ENCODE data around the gene RPS16. TPM values are rescaled to one million over a fixed set of nuclear protein-coding genes. Genes with fewer than 3 reads are reported as not detected.

RPS16 gene
- total and polyA plus RNA-seq, 7 donors: 1,186 to 3,255 (median 1,958) TPM

DNA sequence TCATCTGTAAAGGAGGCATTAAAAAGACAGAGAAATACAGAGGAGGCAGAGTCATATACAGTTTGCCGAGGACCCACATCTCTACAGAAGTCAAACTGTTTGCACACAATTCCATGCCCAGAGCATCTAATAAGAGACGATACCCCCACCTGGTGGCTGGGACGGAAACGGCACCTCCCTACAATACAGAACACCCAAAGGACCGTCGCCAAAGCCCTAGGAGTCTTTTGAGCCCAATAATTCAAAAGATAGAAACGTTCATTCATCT, 24.0 kb downstream of the RPS16 start:
- TF ChIP-seq CTCF (IDR thresholded peaks at IDR 0.05): peak; percentile 96
- Histone ChIP-seq H3K4me1 (peaks cover 14% of the 10 kb centered on the region), H3K36me3 (ENCODE audit: insufficient read depth in 1 of 2, low read depth in 1 of 2) (peaks cover 0 to 17% of the 10 kb centered on the region in 2 donors), H3K4me3 (peak overlapping the region; percentile 97), H3K27me3 (ENCODE audit: insufficient read depth in 3 of 3, low read length in 2 of 3) (no peaks in the 10 kb centered on the region), H3K9me3 (no peaks in the 10 kb centered on the region), H3K27ac (peak overlapping the region; percentile 96)
- ATAC-seq (peak; percentile 36 to 61 (median 48)), DNase-seq (peak; percentile 89 to 95)
- intact Hi-C loops (cut with DNase I): loop anchor here (1.0 to 10.0 kb wide), 5 partner anchors 13 to 287 kb away; partner anchors contain the start of genes PAK4 (in 1 of the 2), RPS16 (in 1 of the 2) and SAMD4B (in 1 of the 2)
- 0 to 1% (median 1%) methylated on average over 7 of the region's 7 CpGs for WGBS, 3 donors

GRCh38 chr19:39411081-39411831, 24.5 kb downstream of the RPS16 start:
- intact Hi-C loops (cut with DNase I): loop anchor here in 1 of 2 donors (1.0 to 10.0 kb wide), 3 partner anchors 14 to 286 kb away; partner anchors contain the start of genes PAK4 and SAMD4B
- no peaks in the 10 kb centered on the region for H3K27me3 ChIP-seq (ENCODE audit: insufficient read depth in 3 of 3, low read length in 2 of 3)
- H3K36me3 ChIP-seq (ENCODE audit: insufficient read depth in 1 of 2, low read depth in 1 of 2): peaks cover 0 to 17% of the 10 kb centered on the region in 2 donors
- peaks cover 14% of the 10 kb centered on the region for H3K4me1 ChIP-seq
- no peak for TF ChIP-seq CTCF (IDR thresholded peaks at IDR 0.05)
- ATAC-seq (peak in 3 of 4 donors; percentile 1 to 7 (median 2)), DNase-seq (peak; percentile 63 to 77)
- H3K4me3 ChIP-seq: peak overlapping the region; percentile 97
- WGBS, 3 donors: 14 to 24% (median 16%) methylated on average over 9 of the region's 9 CpGs
- no peaks in the 10 kb centered on the region for H3K9me3 ChIP-seq
- H3K27ac ChIP-seq: peak overlapping the region; percentile 96

DNA sequence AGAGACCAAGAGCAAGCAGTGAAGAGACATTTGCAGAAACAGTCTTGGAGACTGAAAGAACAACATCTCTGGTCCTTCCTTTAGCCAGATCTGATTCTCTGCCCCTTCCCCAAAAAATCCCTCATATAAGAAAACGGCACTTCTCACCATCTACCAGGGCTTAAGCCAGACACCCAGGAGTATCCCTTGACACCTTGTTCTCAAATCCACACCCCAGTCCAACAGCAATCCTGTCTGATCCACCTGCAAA, 25.0 kb downstream of the RPS16 start:
- TF ChIP-seq CTCF (IDR thresholded peaks at IDR 0.05): no peak
- peaks cover 0 to 17% of the 10 kb centered on the region in 2 donors for H3K36me3 ChIP-seq (ENCODE audit: insufficient read depth in 1 of 2, low read depth in 1 of 2)
- H3K4me3 ChIP-seq: peak overlapping the region; percentile 97
- DNase-seq (no peak), ATAC-seq (no peak)
- peak overlapping the region; percentile 96 for H3K27ac ChIP-seq
- H3K27me3 ChIP-seq (ENCODE audit: insufficient read depth in 3 of 3, low read length in 2 of 3): no peaks in the 10 kb centered on the region
- no peaks in the 10 kb centered on the region for H3K9me3 ChIP-seq
- WGBS, 3 donors: 40 to 78% (median 57%) methylated on average over 1 of the region's 1 CpG
- intact Hi-C loops (cut with DNase I): loop anchor here in 1 of 2 donors (1.0 to 10.0 kb wide), 3 partner anchors 13 to 286 kb away; partner anchors contain the start of genes PAK4 and SAMD4B
- peaks cover 17% of the 10 kb centered on the region for H3K4me1 ChIP-seq

DNA sequence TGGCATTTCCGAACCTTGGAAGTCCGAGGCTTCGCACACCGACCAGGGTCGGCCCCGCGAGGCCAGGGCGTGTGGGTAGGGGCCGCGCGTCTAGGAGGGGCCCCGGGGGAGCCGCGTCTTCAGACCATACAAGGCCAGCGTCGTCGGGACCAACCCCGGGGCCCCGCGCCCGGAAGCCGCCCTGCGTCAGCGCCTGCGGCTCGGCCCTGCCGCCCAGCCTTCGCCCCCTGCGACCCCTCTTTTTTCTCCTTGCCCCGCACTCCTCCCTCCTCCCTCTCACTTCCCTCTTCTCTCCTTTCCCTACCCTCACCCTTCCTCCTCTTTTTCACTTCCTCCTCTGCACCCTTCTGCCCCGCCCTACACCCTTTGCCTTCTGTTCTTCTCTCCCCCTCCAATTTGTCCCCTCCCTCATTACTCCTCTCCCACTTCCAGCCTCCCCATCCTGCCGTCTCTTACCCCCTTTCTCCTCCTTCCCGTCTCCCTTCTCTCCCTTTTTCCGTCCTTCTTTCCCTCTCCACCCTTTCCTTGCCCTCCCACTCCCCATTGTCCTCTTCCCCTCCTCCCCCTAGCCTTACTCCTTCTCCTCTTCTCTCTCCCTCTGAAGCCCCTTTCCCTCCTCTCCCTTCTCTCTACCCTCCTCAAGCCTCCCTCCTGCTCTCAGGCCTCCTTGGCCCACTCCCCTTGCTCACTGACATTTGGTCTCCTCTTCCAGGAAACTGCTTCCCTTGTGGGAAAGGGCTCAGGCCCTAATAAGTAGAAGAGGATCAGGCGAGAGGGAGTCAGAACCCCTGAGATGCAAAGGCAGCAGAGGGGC, 25.5 kb downstream of the RPS16 start:
- ATAC-seq (peak; percentile 24 to 32 (median 31)), DNase-seq (peak; percentile 87 to 95)
- intact Hi-C loops (cut with DNase I): loop anchor here in 1 of 2 donors (5.0 to 10.0 kb wide), 2 partner anchors 68 to 285 kb away; partner anchors contain the start of genes PAK4 and SAMD4B
- Histone ChIP-seq H3K4me1 (peaks cover 19% of the 10 kb centered on the region), H3K9me3 (no peaks in the 10 kb centered on the region), H3K27me3 (ENCODE audit: insufficient read depth in 3 of 3, low read length in 2 of 3) (no peaks in the 10 kb centered on the region), H3K27ac (peak overlapping the region; percentile 96), H3K36me3 (ENCODE audit: insufficient read depth in 1 of 2, low read depth in 1 of 2) (peaks cover 0 to 17% of the 10 kb centered on the region in 2 donors), H3K4me3 (peak overlapping the region; percentile 97)
- TF ChIP-seq CTCF (IDR thresholded peaks at IDR 0.05): no peak
- WGBS, 3 donors: 5 to 7% (median 6%) methylated on average over 31 to 35 of the region's 35 CpGs
